IPS-11a (cell line): ENCODE data around the gene DOLK.

Experiments used
- H3K4me3 ChIP-seq: one replicate; pipeline ENCODE4 v1.5.1; 2013; ENCODE audit warnings: low read depth, low read length, control low read depth

DOLK gene

GRCh38 chr9:128910906-128911305, 36.5 kb downstream of the DOLK start:
- H3K4me3 ChIP-seq, result no peak overlapping the region

GRCh38 chr9:128909859-128910258, 37.5 kb downstream of the DOLK start:
- H3K4me3 ChIP-seq, result no peak overlapping the region

DNA sequence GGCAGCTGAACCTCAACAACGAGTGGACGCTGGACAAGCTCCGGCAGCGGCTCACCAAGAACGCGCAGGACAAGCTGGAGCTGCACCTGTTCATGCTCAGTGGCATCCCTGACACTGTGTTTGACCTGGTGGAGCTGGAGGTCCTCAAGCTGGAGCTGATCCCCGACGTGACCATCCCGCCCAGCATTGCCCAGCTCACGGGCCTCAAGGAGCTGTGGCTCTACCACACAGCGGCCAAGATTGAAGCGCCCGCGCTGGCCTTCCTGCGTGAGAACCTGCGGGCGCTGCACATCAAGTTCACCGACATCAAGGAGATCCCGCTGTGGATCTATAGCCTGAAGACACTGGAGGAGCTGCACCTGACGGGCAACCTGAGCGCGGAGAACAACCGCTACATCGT, 39.0 kb downstream of the DOLK start:
- no peak overlapping the region for H3K4me3 ChIP-seq

- H3K4me3 ChIP-seq, result no peak overlapping the region
Observed at GRCh38 chr9:128906741-128907140, 40.7 kb downstream of the DOLK start.

DNA sequence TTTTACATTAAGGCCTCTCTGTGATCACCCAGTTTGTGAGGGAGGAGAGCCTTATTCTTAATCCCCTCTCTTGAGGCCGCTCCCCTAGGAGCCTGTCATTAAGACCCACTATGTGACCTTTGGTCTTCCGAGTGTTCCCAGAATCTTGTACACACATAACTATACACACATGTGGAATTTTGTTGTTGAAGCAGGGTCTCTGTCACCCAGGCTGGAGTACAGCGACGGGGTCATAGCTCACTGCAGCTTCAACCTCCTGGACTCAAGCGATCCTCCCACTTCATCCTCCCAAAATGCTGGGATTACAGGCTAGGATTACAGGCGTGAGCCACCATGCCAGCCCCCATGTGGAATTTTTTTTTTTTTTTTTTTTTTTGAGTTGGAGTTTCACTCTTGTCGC, 41.4 kb downstream of the DOLK start:
- no peak overlapping the region for H3K4me3 ChIP-seq

DNA sequence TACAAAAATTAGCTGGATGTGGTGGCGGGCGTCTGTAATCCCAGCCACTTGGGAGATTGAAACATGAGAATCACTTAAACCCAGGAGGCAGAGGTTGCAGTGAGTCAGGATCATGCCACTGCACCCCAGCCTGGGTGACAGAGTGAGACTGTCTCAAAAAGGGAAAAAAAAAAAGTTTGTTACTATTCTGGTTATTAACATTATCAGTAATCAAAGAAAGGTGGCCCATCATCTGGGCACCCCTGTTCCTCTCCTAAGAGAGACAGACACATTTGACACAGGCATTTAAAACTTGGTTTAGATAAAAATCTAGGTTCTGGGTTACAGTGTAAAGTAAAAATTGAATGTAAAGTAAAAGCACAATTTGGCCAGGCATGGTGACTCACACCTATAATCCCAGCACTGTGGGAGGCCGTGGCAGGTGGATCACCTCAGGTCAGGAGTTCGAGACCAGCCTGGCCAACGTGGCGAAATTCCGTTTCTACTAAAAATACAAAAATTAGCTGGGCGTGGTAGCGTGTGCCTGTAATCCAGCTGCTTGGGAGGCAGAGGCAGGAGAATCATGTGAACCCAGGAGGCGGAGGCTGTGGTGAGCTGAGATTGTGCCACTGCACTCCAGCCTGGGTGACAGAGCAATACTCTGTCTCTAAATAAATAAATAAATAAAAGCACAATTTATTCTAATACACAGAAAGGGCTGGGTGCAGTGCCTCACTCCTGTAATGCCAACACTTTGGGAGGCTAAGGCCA, 43.4 kb downstream of the DOLK start:
- no peak overlapping the region for H3K4me3 ChIP-seq

GRCh38 chr9:128903079-128903461, 44.3 kb downstream of the DOLK start:
- H3K4me3 ChIP-seq, result no peak overlapping the region

GRCh38 chr9:128902351-128903078, 44.9 kb downstream of the DOLK start:
- H3K4me3 ChIP-seq, result no peak overlapping the region

- no peak overlapping the region for H3K4me3 ChIP-seq
Observed at GRCh38 chr9:128901822-128902221, 45.6 kb downstream of the DOLK start.

DNA sequence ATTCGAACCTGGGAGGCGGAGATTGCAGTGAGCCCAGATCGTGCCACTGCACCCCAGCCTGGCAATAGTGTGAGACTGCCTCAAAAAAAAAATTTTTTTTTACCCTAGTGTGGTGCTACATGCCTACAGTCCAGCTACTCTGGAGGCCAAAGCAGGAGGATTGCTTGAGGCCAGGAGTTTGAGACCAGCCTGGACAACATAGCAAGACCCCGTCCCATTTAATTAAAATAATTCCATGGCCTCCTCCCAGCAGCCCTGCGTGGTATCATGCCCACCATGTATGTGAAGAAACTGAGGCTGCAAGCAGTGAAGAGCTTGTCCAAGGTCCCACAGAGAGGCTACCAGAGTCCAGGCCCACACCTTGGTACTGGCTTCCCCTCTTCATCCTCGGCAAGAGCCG, 46.0 kb downstream of the DOLK start:
- no peak overlapping the region for H3K4me3 ChIP-seq

DNA sequence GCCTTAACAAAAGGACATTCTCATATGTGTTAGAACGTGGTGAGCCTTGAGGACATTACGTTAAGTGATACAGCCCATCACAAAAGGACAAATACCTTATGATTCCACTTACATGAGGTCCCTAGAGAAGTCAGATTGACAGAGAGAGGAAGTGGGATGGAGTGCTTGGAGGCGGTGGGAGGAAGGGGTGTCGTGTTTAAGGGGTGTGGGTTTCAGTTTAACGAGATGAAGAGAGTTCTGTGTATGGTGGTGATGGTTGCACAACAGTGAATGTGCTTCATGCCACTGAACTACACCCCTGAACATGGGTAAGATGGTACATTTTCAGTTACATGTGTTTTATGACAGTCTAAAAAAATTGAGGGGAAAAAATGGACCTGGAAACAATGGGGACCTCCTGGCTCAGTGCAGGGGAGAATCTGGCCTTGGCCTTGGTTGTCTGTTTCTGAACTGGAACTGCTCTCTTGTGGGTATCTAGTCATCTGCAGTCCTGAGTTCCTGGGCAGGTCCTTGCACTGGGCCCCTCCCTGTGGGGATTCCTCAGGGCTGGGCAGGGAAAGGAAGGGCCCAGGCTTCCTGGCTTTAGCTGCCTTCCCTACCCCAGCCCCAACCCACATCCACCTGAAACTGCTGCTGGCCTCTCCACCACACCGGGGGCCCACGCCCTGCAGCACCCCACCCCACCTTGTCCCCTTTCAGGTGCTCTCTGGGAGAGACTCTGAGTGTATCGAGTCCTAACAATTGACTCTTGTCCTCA, 47.7 kb downstream of the DOLK start:
- H3K4me3 ChIP-seq, result no peak overlapping the region

DNA sequence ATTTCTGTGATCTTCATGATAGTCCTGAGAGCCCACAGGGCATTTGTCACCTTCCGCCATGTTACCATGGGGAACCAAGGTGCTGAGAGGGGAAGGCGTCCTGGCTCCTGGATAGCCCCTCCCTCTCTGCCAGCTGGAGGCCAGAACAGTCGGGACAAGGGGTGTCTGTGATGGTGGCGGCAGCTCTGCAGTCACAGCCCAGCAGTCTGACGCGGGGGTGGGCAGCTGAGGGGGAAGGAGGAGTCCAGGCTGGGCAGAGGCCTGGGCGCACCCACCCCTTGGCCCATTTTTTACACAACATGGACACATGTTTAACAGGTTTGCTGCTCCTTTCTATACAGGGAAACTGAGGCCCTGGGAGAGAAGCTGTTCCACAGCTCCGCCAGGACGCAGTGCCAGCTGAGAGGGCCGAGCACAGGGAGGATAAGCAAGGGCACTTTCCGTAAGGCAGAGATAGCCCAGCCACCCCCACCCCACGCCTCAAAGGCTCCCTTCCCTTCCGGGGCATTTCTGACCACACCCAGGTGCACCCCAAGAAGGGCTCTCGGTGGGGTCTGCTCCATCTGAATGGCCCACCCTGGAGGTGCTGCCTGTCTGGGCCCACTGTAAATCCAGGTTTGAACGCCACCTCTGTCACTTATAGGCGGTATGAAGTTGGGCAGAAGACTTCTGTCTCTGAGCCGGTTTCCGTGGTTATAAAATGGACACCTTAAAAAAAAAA, 48.4 kb downstream of the DOLK start:
- no peak overlapping the region for H3K4me3 ChIP-seq

DNA sequence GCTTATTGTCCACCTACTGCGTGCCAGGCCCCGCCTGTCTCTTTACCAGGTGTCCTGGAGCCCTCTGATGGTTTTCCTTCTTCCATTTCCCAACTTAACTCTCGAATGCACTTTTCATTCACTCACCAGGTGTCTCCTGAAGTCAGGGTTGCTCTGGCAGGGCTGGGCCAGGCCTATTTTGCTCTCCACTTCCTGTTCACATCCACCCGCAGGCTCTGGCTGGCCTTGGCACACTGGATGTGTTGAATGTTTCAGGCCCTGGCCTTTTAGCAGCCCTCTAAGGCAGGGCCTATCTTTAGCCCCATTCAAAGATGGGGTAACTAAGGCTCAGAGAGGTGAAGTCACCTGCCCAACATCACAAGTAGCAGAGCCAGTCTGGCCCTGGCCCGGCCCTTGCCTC, 49.0 kb downstream of the DOLK start:
- H3K4me3 ChIP-seq, result no peak overlapping the region

DNA sequence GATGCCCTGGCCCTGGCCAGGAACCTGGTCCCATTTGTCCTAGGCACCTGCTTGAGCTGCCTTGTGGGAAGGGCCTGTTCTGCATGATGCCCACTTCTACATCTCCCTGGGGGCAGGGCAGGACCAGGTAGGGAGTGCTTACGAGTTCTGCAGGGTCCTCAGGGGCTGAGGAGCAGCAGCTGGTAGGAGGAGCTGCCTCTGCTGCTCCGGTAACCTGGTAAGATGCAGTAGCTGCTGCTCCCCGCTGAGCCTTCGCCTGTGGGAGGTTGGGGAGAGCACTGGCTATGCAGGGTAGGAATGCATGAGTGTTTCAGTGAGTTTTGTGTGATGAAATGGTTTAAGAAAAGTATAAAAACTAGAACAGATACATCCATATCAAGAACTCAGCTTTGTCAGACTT, 51.8 kb downstream of the DOLK start:
- H3K4me3 ChIP-seq, result no peak overlapping the region
